HS-5 (cell line): ENCODE measurements around the gene SCCPDH.
"Not testable (repeated sequence)": the region's sequence is repeated elsewhere in the genome, so short reads cannot be mapped to it uniquely, and the experiment has no call there.

Source experiments
- DNase-seq: peaks from one replicate; pipeline ENCODE4 v3.0.0-alpha.2; 2012; ENCODE audit warnings: low read depth

SCCPDH gene

DNA sequence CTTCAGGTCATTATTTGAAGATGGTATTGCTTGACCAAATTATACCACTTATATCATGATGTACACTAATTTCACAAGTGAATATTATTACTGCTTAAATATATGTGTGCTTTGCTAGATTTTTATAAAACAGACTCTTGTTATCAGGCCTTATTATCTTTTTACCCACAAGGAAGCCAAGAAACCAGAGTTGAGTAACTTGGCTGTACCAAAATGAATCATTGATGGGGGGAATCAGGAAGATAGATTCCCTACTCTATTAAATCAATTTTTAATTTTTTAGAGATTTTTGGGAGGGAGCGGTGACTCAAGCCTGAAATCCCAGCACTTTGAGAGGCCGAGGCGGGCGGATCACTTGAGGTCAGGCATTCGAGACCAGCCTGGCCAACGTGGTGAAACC, 16.0 kb upstream of the SCCPDH start:
- DNase-seq, result no peak

GRCh38 chr1:246709196-246709595, 15.0 kb upstream of the SCCPDH start:
- no peak for DNase-seq

GRCh38 chr1:246709835-246710234, 14.4 kb upstream of the SCCPDH start:
- no peak for DNase-seq

- no peak for DNase-seq
Measured at GRCh38 chr1:246711548-246712003, 12.6 kb upstream of the SCCPDH start.

- DNase-seq, result not testable (repeated sequence)
Measured at GRCh38 chr1:246712428-246712827, 11.8 kb upstream of the SCCPDH start.

DNA sequence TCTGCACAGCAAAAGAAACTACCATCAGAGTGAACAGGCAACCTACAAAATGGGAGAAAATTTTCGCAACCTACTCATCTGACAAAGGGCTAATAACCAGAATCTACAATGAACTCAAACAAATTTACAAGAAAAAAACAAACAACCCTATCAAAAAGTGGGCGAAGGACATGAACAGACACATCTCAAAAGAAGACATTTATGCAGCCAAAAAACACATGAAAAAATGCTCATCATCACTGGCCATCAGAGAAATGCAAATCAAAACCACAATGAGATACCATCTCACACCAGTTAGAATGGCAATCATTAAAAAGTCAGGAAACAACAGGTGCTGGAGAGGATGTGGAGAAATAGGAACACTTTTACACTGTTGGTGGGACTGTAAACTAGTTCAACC, 4.8 kb upstream of the SCCPDH start:
- DNase-seq, result not testable (repeated sequence)

DNA sequence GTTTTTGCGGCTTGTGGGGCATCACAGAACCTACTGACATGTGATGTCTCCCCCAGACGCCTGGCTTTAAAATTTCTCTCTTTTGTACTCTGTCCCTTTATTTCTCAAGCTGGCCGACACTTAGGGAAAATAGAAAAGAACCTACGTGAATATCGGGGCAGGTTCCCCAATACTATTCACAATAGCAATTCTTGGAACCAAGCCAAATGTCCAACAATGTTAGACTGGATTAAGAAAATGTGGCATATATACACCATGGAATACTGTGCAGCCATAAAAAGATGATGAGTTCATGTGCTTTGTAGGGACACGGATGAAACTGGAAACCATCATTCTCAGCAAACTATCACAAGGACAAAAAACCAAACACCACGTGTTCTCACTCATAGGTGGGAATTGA, 3.4 kb upstream of the SCCPDH start:
- not testable (repeated sequence) for DNase-seq

DNA sequence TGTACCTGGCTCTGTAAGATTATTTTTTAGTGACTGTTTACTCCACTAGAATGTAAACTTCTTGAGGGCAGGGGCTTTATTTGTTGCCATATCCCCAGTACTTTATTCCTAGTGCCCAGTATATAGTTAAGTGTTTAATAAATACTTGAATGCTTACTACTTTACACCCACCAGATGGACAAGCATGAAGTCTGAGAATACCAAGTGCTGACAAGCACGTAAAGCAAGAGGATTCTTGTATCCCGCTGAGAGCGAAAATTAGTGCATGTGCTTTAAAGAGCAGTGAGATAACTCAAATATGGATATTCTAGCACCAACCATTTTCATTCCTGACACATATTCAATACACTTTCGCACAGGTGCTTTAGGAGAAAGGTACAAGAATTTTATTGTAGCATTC, 1.5 kb upstream of the SCCPDH start:
- no peak for DNase-seq

GRCh38 chr1:246724731-246725095, 504 bp downstream of the SCCPDH start:
- no peak for DNase-seq

- DNase-seq, result no peak
Measured at GRCh38 chr1:246725191-246725590, 982 bp downstream of the SCCPDH start.

DNA sequence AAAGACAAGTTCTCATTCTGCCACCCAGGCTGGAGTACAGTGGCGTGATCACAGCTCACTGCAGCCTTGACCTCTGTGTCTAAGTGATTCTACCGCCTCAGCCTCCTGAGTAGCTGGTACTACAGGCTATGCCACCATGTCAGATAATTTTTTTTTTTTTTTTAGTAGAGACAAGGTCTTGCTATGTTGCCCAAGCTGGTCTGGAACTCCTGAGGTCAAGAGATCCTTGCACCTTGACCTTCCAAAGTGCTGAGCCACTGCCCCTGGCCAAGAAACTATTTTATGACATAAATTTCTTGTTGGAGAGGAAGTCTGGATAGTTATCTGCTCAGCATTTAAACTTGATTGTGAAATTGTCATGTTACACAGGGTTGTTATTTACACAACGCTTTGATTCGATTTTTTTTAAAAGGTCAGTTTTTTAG, 2.1 kb downstream of the SCCPDH start:
- no peak for DNase-seq

DNA sequence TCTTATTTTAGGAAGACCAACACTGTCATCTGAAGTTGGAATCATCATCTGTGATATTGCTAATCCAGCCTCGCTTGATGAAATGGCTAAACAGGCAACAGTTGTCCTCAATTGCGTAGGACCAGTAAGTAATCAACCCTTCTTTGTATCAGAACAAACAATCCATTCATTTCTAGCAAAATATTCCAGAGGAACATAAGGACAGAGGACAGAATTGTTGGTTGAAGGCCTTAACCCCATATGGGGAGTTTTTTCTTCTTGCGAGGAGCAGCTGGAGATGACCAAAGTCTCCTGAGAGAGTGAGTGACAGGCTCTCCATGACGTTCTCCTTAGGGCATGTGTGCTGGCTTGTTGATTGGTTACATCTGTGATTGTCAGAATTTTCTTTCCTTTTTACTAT, 2.7 kb downstream of the SCCPDH start:
- DNase-seq, result no peak

- no peak for DNase-seq
Measured at GRCh38 chr1:246727594-246727993, 3.4 kb downstream of the SCCPDH start.

DNA sequence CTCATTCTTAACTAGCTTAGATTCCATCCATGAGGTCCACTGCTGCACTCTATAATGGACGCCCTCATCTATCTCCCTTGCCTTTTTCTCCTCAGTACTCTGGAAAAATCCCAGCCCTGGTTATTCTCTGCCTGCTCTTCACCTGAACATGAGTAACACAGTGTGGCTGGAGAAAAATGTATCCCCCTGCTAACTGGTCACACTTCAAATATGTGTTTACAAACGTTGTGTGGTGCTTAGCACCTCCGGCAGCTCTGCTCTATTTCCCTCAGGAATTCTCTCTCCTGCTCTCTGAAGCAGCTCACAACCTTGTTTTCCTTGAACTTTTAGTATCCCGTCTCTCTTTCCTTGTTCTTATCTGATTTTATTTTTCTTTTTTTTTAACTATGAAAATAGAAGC, 4.1 kb downstream of the SCCPDH start:
- DNase-seq, result no peak

GRCh38 chr1:246729040-246729439, 4.8 kb downstream of the SCCPDH start:
- not testable (repeated sequence) for DNase-seq

DNA sequence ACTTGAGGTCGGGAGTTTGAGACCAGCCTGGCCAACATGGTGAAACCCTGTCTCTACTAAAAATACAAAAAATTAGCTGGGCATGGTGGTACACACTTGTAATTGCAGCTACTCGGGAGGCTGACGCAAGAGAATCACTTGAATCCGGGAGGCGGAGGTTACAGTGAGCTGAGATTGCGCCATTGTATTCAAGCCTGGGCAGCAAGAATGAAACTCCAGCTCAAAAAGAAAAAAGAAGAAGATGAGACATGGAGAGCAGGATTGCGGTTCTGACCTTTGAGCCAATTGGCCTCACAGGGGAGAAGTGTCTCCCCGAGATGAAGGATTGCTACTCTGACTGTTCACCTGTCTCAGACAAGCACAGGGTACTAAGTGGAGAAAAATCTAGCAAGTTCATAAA, 6.6 kb downstream of the SCCPDH start:
- no peak for DNase-seq

DNA sequence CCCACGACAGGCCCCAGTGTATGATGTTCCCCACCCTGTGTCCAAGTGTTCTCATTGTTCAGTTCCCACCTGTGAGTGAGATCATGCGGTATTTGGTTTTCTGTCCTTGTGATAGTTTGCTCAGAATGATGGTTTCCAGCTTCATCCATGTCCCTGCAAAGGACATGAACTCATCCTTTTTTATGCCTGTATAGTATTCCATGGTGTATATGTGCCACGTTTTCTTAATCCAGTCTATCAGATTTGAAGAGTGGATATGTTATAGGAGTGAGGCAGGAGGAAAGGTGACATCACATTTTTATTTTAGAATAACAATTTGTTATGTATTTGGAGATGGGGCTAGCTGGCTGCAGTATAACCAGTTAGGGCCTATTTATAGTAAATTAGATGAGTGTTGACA, 7.7 kb downstream of the SCCPDH start:
- not testable (repeated sequence) for DNase-seq

DNA sequence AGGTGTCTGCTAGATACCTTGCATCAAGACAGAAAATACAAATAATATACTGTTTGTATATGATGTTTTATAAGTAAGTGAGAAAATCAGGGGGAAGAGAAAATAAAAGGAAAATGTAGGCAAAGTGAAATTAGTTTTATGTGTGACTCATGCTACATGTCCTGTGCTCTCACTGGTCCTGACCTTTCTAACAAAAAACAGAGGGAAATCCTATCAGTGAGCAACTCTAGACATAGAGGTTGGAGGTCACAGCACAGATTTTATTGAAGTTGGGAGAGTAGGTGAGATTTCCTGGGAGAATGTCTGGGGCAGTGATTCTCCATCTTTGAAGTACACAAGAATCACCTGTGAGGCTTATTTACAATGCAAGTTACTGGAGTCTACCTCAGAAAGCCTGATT, 9.5 kb downstream of the SCCPDH start:
- no peak for DNase-seq

GRCh38 chr1:246734866-246735265, 10.7 kb downstream of the SCCPDH start:
- DNase-seq, result no peak

DNA sequence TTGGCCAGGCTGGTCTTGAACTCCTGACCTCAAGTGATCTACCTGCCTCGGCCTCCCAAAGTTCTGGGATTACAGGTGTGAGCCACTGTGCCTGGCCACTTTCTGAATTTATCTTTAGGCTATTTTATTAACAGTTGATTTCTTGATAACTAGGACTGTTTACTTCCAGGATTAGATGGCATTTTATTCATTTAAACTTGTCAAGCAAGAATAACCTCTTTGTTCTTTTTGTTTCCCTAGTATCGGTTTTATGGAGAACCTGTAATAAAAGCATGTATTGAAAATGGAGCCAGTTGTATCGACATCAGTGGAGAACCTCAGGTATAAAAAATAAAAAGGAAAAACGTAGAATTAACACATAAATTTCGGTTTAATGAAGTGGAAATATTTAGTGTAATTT, 11.5 kb downstream of the SCCPDH start:
- no peak for DNase-seq

GRCh38 chr1:246742396-246742795, 18.2 kb downstream of the SCCPDH start:
- DNase-seq, result no peak

DNA sequence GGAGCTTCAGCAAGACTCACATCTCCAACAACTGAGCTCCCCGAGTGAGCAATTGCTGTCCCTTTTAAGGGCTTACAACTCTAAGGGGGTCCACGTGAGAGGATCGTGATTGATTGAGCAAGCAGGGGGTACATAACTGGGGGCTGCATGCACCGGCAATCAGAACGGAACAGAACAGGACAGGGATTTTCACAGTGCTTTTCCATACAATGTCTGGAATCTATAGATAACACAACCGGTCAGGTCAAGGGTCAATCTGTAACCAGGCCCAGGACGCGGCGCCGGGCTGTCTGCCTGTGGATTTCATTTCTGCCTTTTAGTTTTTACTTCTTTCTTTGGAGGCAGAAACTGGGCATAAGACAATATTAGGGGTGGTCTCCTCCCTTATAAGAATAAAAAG, 21.9 kb downstream of the SCCPDH start:
- DNase-seq, result not testable (repeated sequence)

DNA sequence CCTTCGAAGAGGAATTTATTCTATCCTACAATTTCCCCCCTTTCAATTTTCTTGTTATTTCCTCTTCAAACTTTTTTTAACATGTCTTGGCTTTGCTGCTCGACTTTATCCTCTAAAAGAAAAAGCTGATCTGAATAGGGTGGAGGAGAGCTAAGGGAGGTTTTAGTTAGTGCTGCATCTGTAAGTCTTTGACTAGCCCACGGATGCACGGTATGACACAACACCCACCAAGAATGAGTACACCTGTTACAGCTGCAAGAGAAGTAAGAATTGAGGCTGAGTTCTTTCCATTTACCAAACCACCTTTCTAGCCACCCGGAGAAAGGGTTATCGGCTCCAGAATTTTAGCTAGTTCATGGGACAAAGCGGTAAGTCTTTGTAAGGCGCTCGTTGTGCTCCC, 23.8 kb downstream of the SCCPDH start:
- DNase-seq, result no peak

DNA sequence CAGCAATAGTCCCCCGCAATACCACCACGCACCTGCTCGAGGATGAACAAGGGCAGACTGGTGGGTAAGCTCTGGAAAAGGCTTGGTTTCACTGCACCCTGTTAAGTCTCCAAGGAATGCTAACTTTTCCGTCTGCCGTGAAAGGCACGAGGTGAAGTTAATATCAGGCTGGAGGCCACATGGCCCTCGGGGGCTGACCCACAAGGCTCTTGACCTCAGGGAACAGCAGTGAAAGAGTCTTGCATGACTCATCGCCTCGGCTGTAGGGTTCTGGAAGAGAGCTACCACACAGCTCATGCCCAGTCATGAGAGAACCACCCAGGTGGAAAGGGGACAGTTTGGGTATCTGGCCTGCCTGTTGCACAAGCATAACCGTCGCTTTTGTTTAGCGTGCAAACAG, 24.7 kb downstream of the SCCPDH start:
- DNase-seq, result no peak

DNA sequence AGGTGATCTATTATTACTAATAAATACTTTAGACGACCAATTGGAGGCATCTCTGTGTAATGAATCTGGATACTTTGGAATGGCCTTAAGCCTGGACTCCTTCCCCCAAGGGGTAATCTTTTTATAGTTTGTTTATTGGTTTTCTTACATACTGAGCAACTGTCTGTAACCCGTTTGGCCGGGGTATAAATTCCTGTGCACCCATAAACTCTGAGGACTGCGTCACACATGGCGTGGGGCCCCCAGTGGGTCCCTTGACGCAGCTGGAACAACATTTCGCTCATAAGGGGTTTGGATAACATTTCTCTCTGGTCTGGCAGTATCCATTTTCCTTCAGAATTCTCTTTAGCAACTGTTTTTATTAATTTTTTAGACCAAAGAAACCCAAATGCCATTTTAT, 26.5 kb downstream of the SCCPDH start:
- DNase-seq, result no peak
